Measurements from ENCODE around the gene DEFB114.

- TF ChIP-seq CTCF (IDR thresholded peaks at IDR 0.05) (no peak), POLR2A (IDR thresholded peaks at IDR 0.05) (no peak)
Measured at GRCh38 chr6:49982046-49982445, 18.1 kb upstream of the DEFB114 start.

All from adrenal gland (tissue), 5 donors.